Subcutaneous adipose tissue (tissue), 4 donors: Measurements from ENCODE around the gene MARCKSL1. TPM values are rescaled to one million over a fixed set of nuclear protein-coding genes. Genes with fewer than 3 reads are reported as not detected.

ENCODE experiments used
- CTCF ChIP-seq: fragments of 450-650 bp; IDR thresholded peaks from one replicate; pipeline ENCODE4 v1.5.1; 2016; ENCODE audit warnings: low read depth, mild to moderate bottlenecking, control low read depth, antibody characterized with exemption, moderate library complexity
- total RNA-seq, 4 donors: library from RNA; depleted of rRNA; stranded (reverse); fragments of >200 nt; gene quantifications; one replicate each; pipeline ENCODE4 v1.1.0, GENCODE V29; 2016

The MARCKSL1 gene
- total RNA-seq = 10 to 100 TPM in 1 of 4 donors, 1 to 10 TPM in 3; 4.2 to 10.3 (median 7.4) TPM

DNA sequence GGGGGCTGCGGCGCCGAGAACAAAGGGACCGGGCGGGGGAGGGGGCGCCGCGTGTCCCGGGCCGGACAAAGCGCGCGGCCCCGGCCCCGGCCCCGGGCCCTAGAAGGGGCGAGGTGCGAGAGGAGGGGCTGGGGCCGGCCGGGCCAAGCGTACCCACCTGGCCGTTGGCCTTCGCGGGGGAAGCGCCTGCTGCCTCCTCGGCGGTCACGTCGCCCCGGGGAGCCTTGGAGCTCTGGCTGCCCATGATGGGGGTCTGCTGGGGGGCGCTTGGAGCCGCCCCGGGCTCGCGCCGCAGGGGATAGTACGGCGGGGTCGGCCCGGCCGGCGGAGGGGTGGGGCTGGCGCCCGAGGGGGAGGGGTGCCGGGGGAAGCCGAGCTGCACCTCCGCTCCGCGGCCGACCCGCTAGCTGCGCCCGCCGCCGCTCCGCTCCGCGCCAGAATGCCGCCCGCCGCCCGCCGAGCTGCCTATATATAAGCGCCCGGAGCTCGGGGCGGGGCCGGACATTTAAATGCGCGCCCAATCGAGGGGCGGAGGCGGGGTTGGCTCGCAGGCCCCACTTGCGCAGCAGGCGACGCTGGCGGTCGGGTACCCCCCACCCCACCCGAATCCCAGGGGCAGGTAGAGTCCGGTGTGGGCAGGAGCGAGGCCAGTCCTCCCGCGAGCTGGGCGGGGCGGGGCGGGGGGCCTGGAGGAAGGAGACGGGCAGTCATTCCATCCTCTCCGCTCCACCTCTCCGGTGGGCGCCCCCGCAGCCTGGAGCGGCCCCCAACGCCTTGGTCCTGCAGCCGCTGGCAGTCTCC is at the start of gene MARCKSL1:
Gene MARCKSL1, minus strand, starts transcription at position 444 of the 801 bp plus-strand sequence. Its CDS starts 200 bp downstream, at position 244.
- no peak for TF ChIP-seq CTCF

- TF ChIP-seq CTCF = no peak
Observed at GRCh38 chr1:32380057-32380456, 44.0 kb upstream of the MARCKSL1 start.

DNA sequence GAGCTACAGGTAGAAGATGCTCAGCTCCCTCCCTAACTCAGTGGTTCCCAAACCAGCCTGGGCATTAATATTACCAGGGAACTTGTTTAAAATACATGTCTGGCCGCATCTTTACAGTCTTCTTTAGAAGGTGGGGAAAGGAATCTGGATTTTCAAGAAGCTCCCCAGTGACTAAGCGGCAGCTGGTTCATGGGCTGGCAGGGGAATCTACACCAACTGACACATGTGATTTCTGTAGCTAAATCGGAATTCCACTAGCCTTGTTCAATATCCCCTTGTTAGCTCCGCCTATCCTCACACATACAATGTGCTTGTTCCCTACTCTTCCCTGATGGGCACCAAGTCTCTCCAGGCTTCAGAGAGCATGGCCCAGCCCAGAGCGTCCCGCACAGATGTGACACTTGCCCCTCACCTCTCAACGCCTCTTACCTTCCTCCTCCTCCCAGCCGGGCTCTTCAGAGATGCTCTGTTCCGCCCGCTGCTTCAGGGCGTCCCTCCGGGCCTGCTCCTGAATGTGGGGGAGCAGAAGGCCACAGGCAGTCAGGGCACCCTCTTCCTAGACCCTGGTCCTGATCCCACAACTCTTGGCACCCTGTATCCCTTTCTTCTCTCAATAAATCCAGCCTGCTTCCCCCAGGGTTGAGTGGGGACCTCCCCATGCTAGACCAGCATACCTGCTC is 41.6 kb upstream of the MARCKSL1 start:
- no peak for TF ChIP-seq CTCF

GRCh38 chr1:32376199-32376598 is 40.2 kb upstream of the MARCKSL1 start:
- TF ChIP-seq CTCF = no peak

GRCh38 chr1:32373996-32374592 is 38.1 kb upstream of the MARCKSL1 start:
- TF ChIP-seq CTCF = no peak

- no peak for TF ChIP-seq CTCF
Observed at GRCh38 chr1:32372149-32372756, 36.2 kb upstream of the MARCKSL1 start.
